Anterior cingulate cortex (tissue), 58 donors: Measurements from ENCODE around the gene APH1A.
A peak's percentile ranks its signal among the peaks of the same experiment; 100 is the strongest.
"Not testable (repeated sequence)": the region's sequence is repeated elsewhere in the genome, so short reads cannot be mapped to it uniquely, and the experiment has no call there.

Experiments used
- DNase-seq, 58 donors: peaks; one replicate each; lab custom pipeline; 2025; lab: John Stamatoyannopoulos, UW

The APH1A gene

DNA sequence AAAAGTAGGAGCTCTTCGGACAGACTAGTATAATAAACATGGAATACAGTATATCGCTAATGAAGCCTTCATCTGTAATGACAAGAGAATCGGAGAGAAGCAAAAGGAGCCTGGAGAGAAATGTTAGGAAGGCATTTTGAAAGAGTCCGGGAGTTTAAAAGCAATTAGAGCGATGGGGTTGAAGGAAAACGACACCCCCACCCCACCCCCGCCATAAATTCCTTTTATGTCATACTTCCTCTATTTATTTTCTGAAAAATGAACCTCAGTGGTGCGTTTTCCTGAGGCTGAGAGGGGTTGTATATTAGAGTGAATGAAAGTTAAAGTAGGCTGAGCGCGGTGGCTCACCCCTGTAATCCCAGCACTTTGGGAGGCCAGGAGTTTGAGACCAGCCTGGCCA is 635 bp upstream of the APH1A start:
- DNase-seq: no peak

DNA sequence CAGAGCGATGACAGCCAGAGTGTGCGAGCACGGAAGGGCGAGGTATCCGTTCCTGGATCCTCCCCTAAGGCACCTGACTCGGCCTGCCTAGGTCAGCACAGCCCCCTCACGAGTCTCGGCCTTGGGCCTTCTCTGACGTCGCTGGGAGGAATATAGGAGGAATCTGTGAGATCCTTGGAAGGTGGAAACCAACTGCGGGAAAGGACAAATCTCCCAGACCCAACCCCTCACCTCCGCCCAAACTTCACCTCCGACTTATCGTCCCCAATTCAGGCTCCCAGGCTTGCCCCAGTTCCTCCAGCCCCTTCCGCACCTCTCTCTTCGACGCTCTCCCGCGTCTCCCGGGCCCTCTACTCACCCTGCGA is 494 bp downstream of the APH1A start:
- peak in 9 of 58 donors; percentile 6 to 49 (median 21) for DNase-seq

- DNase-seq: no peak
Observed at GRCh38 chr1:150267896-150268295, 920 bp downstream of the APH1A start.

GRCh38 chr1:150263549-150263948 is 5.3 kb downstream of the APH1A start:
- no peak for DNase-seq

- DNase-seq: peak in 1 of 58 donors; percentile 2
Observed at GRCh38 chr1:150262388-150263320, 6.2 kb downstream of the APH1A start.

DNA sequence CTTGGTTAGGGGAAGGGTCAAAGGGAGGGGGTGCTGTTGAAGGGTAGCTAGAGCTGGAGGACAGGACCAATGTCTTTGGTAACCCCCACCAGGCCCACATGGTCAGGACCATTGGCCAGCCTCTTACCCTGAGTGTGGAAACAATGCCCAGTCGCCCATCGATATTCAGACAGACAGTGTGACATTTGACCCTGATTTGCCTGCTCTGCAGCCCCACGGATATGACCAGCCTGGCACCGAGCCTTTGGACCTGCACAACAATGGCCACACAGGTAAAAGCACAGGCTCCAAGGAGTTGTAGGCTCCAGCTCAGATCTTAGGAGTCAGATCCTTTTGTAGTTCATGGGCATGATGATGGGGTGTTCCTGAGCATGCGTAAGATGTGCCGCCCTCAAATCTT is 7.4 kb downstream of the APH1A start:
- DNase-seq: no peak

DNA sequence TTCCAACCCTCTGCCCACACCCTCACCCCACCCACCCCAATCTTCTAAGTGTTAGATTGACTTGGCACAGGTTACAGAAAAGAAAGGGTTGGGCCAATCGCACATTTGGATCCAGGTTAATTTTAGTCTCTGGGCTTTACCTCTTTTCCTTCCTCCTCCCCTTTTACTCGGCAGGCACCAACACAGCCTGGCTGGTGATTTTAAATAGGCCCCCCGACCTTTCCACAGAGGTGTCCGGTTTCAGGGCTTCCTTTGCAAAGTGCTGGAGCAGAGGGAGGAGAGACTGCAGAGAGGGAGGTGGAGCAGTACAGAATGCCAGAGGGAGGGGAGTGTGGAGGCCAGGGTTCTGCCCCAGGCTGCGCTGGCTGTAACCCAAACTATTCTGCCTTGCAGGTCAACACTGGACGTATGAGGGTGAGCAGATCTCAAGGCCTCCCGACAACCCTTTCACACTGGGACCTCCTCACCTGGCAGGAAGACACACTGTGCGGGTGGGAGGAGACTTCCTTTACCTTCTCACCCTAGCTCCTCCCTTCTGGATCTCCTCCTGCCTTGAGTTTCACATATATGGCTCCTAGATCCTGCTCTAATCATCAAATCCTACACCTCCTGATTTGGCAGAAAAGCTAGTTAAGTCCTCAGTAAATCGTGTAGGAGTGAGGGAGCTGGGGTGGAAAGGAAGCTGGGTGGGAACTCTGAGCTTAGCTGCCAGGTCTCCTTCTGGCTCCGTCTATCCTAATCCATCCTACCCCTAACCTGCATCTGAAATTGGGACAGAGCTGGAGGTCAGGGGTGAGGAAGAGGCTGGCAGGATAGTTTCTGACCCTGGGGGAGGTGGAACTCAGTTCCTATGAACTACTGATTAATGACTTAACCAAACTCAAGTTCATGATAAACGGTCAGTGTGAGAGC is 8.8 kb downstream of the APH1A start:
- DNase-seq: peak in 11 of 58 donors; percentile 4 to 45 (median 25)

GRCh38 chr1:150259217-150259616 is 9.6 kb downstream of the APH1A start:
- peak in 32 of 58 donors; percentile 3 to 50 (median 28) for DNase-seq

GRCh38 chr1:150257624-150258585 is 10.9 kb downstream of the APH1A start, which contains the start of gene CA14:
Gene CA14 (plus strand): TSS chr1:150257774. CDS start chr1:150258129, 355 bp downstream.
- peak in 47 of 58 donors; percentile 13 to 74 (median 46) for DNase-seq

- peak in 52 of 58 donors; percentile 2 to 93 (median 62) for DNase-seq
Observed at GRCh38 chr1:150256554-150257341, 12.1 kb downstream of the APH1A start.

DNA sequence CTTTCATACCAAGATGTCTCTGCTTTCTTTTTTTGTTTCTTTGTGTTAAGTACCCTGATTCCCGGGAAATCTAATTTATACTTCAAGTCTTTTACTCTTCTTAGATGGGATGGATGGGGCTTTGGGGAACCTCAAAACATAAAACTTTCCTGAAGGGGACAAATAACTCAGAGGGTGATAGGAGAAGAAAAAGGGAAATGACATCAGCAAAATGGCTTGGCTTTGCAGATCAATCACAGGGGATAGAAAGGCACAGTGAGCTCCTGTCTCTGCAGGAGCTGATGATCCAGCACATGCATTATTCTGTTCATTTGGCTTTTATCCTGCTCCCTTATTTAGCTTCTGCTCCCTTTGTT is 12.6 kb downstream of the APH1A start:
- no peak for DNase-seq

DNA sequence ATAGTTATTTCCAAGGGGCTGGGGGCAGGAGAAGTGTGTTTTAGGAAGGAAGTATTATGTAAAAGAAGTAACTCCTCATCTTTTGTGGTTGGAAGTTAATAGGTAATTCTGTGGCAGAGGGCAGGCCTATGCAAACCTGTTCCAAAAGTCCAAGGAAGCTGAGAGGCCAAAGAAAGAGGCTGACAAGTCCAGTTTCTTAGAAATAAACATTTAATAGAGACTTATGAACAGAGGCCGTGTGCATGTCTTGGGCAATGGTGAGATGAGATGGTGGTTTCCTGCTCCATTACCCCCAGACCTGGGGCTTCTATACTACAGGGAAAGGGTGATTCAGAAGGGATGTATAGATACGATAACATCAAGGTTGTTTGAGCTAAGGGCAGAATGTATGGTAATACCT is 18.9 kb downstream of the APH1A start:
- no peak for DNase-seq

DNA sequence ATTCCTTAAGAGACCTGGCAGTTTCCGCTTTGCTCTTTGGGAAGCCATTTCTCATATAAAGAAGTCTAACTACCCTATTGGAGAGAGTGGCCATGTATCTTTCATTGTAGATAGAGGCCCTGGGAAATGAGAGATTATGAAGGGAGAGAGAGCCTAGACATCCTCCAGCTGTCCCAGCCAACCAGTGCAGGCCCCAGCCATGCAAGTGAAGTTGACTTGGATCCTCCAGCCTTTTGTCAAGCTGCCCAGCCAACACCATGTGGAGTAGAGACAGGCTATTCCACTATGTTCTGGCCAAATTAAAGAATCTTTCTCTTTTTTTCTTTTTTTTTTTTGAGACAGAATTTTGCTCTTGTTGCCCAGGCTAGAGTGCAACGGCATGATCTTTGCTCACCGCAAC is 25.8 kb downstream of the APH1A start:
- DNase-seq: no peak

GRCh38 chr1:150237746-150238145 is 31.1 kb downstream of the APH1A start:
- no peak for DNase-seq

GRCh38 chr1:150237176-150237575 is 31.6 kb downstream of the APH1A start:
- DNase-seq: not testable (repeated sequence)

DNA sequence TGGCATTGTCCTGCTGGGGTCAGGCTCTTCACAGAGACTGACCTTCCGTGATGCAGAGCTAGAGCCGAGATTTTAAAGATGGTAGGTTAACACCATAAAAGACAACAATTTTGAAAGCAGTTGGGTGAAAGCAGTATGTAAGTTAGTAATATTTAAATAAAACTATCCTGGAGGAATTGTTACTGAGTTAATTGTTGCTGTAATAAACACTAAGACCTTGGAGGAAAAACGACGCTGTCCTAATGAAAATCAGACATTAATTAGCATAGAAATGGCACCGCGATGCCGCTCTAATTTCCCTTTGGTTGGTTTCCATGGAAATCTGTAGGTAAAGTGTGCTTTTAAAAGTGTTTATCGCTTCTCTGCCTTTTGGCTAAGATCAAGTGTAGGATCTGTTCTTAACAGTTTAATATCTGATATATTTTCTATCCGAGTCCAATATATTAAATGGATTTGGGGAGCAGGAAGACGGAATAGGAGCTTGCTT is 32.2 kb downstream of the APH1A start:
- DNase-seq: no peak

GRCh38 chr1:150235852-150236613 is 32.8 kb downstream of the APH1A start, which contains the start of gene ANP32E:
Gene ANP32E (minus strand): TSS chr1:150236112. CDS start chr1:150235786, 326 bp downstream.
- peak; percentile 48 to 98 (median 90) for DNase-seq

GRCh38 chr1:150235294-150235851 is 33.4 kb downstream of the APH1A start:
- DNase-seq: peak in 13 of 58 donors; percentile 17 to 47 (median 31)
